H9 (cell line): Measurements from ENCODE around the gene ATP10B. TPM values are rescaled to one million over a fixed set of nuclear protein-coding genes. Genes with fewer than 3 reads are reported as not detected.

ENCODE experiments used
- DNase-seq: peaks from one replicate; pipeline ENCODE4 v3.0.0-alpha.2; 2017
- H2AFZ ChIP-seq: one replicate; pipeline ENCODE4 v1.6.1; 2013; ENCODE audit warnings: mild to moderate bottlenecking, low read length, control low read depth, moderate library complexity
- H2AK5ac ChIP-seq: 2 replicates; pipeline ENCODE4 v1.6.1; 2013; ENCODE audit warnings: low read length, control low read depth, mixed read lengths; ENCODE audit not compliant: insufficient read length
- H2BK120ac ChIP-seq: one replicate; pipeline ENCODE4 v1.6.1; 2013; ENCODE audit warnings: low read depth, mild to moderate bottlenecking, low read length, control low read depth, inconsistent platforms; ENCODE audit not compliant: poor library complexity, severe bottlenecking
- H2BK12ac ChIP-seq: 2 replicates; pipeline ENCODE4 v1.6.1; 2013; ENCODE audit warnings: low read length, control low read depth, mixed read lengths, low read depth; ENCODE audit not compliant: insufficient read length
- H2BK15ac ChIP-seq: 2 replicates; pipeline ENCODE4 v1.6.1; 2013; ENCODE audit warnings: low read depth, low read length, control low read depth
- H2BK20ac ChIP-seq: one replicate; pipeline ENCODE4 v1.6.1; 2013; ENCODE audit warnings: low read depth, mild to moderate bottlenecking, low read length, control low read depth, inconsistent platforms; ENCODE audit not compliant: poor library complexity, severe bottlenecking
- H2BK5ac ChIP-seq: 2 replicates; pipeline ENCODE4 v1.6.1; 2013; ENCODE audit warnings: low read length, control low read depth, mixed read lengths; ENCODE audit not compliant: insufficient read length
- H3K14ac ChIP-seq: 2 replicates; pipeline ENCODE4 v1.6.1; 2013; ENCODE audit warnings: low read length, control low read depth; ENCODE audit not compliant: insufficient read depth
- H3K18ac ChIP-seq: 2 replicates; pipeline ENCODE4 v1.6.1; 2013; ENCODE audit warnings: low read depth, mild to moderate bottlenecking, mixed read lengths, low read length, control low read depth; ENCODE audit not compliant: insufficient read length
- H3K23ac ChIP-seq: 2 replicates; pipeline ENCODE4 v1.6.1; 2013; ENCODE audit warnings: low read length, control low read depth, mixed read lengths, low read depth; ENCODE audit not compliant: insufficient read length
- H3K23me2 ChIP-seq: 2 replicates; pipeline ENCODE4 v1.6.1; 2013; ENCODE audit warnings: low read depth, mild to moderate bottlenecking, mixed read lengths, low read length, control low read depth; ENCODE audit not compliant: insufficient read length, poor library complexity, severe bottlenecking
- H3K27ac ChIP-seq: 2 replicates; pipeline ENCODE4 v1.5.1; 2013; ENCODE audit warnings: low read length, control low read depth, mixed read lengths, low read depth; ENCODE audit not compliant: insufficient read length
- H3K27me3 ChIP-seq: 2 replicates; pipeline ENCODE4 v1.6.1; 2013; ENCODE audit warnings: low read length, control low read depth, inconsistent platforms; ENCODE audit not compliant: insufficient read depth
- H3K4ac ChIP-seq: 2 replicates; pipeline ENCODE4 v1.6.1; 2013; ENCODE audit warnings: low read depth, mild to moderate bottlenecking, control low read depth, inconsistent platforms, low read length, moderate library complexity
- H3K4me1 ChIP-seq: 2 replicates; pipeline ENCODE4 v1.6.1; 2013; ENCODE audit warnings: low read length, control low read depth, inconsistent platforms; ENCODE audit not compliant: insufficient read depth
- H3K4me2 ChIP-seq: 2 replicates; pipeline ENCODE4 v1.6.1; 2013; ENCODE audit warnings: low read length, control low read depth, mixed read lengths; ENCODE audit not compliant: insufficient read length, insufficient read depth
- H3K56ac ChIP-seq: 2 replicates; pipeline ENCODE4 v1.6.1; 2013; ENCODE audit warnings: low read depth, mild to moderate bottlenecking, mixed read lengths, low read length, control low read depth; ENCODE audit not compliant: insufficient read length
- H3K79me1 ChIP-seq: 2 replicates; pipeline ENCODE4 v1.6.1; 2013; ENCODE audit warnings: low read depth, mild to moderate bottlenecking, moderate library complexity, low read length, control low read depth, inconsistent platforms; ENCODE audit not compliant: insufficient read depth, poor library complexity, severe bottlenecking
- H3K79me2 ChIP-seq: 2 replicates; pipeline ENCODE4 v1.6.1; 2013; ENCODE audit warnings: low read length, control low read depth, inconsistent platforms; ENCODE audit not compliant: insufficient read depth
- H3K9ac ChIP-seq: 2 replicates; pipeline ENCODE4 v1.6.1; 2013; ENCODE audit warnings: low read length, control low read depth, mixed read lengths; ENCODE audit not compliant: insufficient read length; ENCODE audit errors: extremely low read depth
- H3K9me3 ChIP-seq: one replicate; pipeline ENCODE4 v1.6.1; 2013; ENCODE audit warnings: low read depth, low read length, inconsistent platforms; ENCODE audit not compliant: control insufficient read depth
- H3T11ph ChIP-seq: one replicate; pipeline ENCODE4 v1.6.1; 2013; ENCODE audit warnings: mild to moderate bottlenecking, low read length, control low read depth, inconsistent platforms
- H4K20me1 ChIP-seq: one replicate; pipeline ENCODE4 v1.6.1; 2013; ENCODE audit not compliant: control insufficient read depth, insufficient read length, insufficient read depth
- H4K5ac ChIP-seq: 2 replicates; pipeline ENCODE4 v1.6.1; 2013; ENCODE audit warnings: low read depth, mild to moderate bottlenecking, mixed read lengths, low read length, control low read depth; ENCODE audit not compliant: insufficient read length
- H4K8ac ChIP-seq: replicated peaks from 2 replicates; pipeline ENCODE4 v1.6.1; 2013; ENCODE audit warnings: low read length, control low read depth, mixed read lengths, low read depth; ENCODE audit not compliant: insufficient read length
- H4K91ac ChIP-seq: 2 replicates; pipeline ENCODE4 v1.6.1; 2013; ENCODE audit warnings: low read depth, mild to moderate bottlenecking, moderate library complexity, mixed read lengths, low read length, control low read depth; ENCODE audit not compliant: insufficient read length
- H3K27ac Mint-ChIP-seq, 3 experiments: 2 replicates in 2 of 3; 3 replicates in 1 of 3; pipeline ENCODE4 v1.8.0; 2020 to 2021; ENCODE audit warnings: mixed read lengths in 3 of 3, mild to moderate bottlenecking in 1 of 3, moderate library complexity in 1 of 3
- H3K27me3 Mint-ChIP-seq: 2 replicates; pipeline ENCODE4 v1.8.0; 2021; ENCODE audit warnings: low read depth, mild to moderate bottlenecking, moderate library complexity, mixed read lengths
- H3K36me3 Mint-ChIP-seq, 3 experiments: 2 replicates in 2 of 3; 3 replicates in 1 of 3; pipeline ENCODE4 v1.8.0; 2020 to 2021; ENCODE audit warnings: low read depth in 3 of 3, mixed read lengths in 3 of 3; ENCODE audit not compliant: insufficient read depth in 1 of 3
- H3K4me1 Mint-ChIP-seq, 2 experiments: 2 replicates each; pipeline ENCODE4 v1.8.0; 2020; ENCODE audit warnings: mixed read lengths in 2 of 2
- H3K4me3 Mint-ChIP-seq, 2 experiments: 2 replicates in 1 of 2; 3 replicates in 1 of 2; pipeline ENCODE4 v1.8.0; 2020 to 2021; ENCODE audit warnings: mild to moderate bottlenecking in 2 of 2, mixed read lengths in 2 of 2, moderate library complexity in 1 of 2
- H3K9me3 Mint-ChIP-seq, 2 experiments: 2 replicates in 1 of 2; 3 replicates in 1 of 2; pipeline ENCODE4 v1.8.0; 2020; ENCODE audit warnings: mild to moderate bottlenecking in 2 of 2, mixed read lengths in 2 of 2, moderate library complexity in 1 of 2
- WGBS: extraction: QIAGEN DNeasy Blood & Tissue Kit; methylation state at CpG from one replicate; pipeline ENCODE4 v1.1.7; 2013; ENCODE audit warnings: missing lambda C conversion rate, low lambda C conversion rate, mixed read lengths; ENCODE audit not compliant: insufficient read length; ENCODE audit errors: extremely low coverage; 5-methylcytosine and 5-hydroxymethylcytosine counted together
- total RNA-seq: library from RNA; stranded (reverse); gene quantifications from 2 replicates; pipeline ENCODE4 v1.2.1, GENCODE V29; 2021
- TF ChIP-seq, protein P1 (sequence below): fragments of 200-600 bp; sonication (generic); conservative IDR thresholded peaks from 3 replicates; pipeline ENCODE4 v1.8.0; 2021; ENCODE audit warnings: antibody characterized with exemption, mild to moderate bottlenecking

The ATP10B gene
- total RNA-seq, 1 experiment from 2014 or later: 0.42 TPM

DNA sequence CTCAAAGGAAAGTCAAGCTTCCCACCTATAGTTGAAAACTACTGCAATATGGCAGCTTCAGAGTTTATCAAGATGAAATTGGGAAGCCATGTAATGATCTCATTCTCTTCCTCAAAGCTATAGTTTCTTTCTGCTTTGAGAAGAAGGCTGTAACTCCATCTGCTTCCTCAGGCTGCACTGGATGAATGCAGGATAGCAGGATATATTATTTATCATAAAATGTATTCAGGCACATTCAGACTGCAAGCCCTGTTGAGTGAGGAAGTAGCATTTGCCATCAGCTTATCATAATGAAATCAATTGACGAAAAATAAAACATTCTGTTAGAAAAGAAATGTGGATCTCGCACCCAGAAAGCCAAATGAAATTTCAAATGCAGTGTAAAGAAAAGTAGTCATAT lies 560 bp downstream of the ATP10B start:
- no peaks in the 10 kb centered on the region for H3K9me3 ChIP-seq
- no peaks in the 10 kb centered on the region for H3K27me3 Mint-ChIP-seq
- H3K9me3 Mint-ChIP-seq: peaks cover 0 to 4% of the 10 kb centered on the region in 2 experiments; a peak in 2 of 5 replicates
- no peak for DNase-seq
- no peak overlapping the region for H4K91ac ChIP-seq
- no peak overlapping the region for H2BK15ac ChIP-seq
- no peak overlapping the region for H4K8ac ChIP-seq
- no peak overlapping the region for H3K27ac Mint-ChIP-seq
- no peak overlapping the region for H4K5ac ChIP-seq
- no peak overlapping the region for H3T11ph ChIP-seq
- H2AFZ ChIP-seq: no peak overlapping the region
- no peak overlapping the region for H2BK20ac ChIP-seq
- H3K4ac ChIP-seq: no peak overlapping the region
- no peaks in the 10 kb centered on the region for H3K27me3 ChIP-seq
- H3K4me1 Mint-ChIP-seq: no peaks in the 10 kb centered on the region
- H3K56ac ChIP-seq: no peak overlapping the region
- no peaks in the 10 kb centered on the region for H3K79me2 ChIP-seq
- TF ChIP-seq, protein P1, sequence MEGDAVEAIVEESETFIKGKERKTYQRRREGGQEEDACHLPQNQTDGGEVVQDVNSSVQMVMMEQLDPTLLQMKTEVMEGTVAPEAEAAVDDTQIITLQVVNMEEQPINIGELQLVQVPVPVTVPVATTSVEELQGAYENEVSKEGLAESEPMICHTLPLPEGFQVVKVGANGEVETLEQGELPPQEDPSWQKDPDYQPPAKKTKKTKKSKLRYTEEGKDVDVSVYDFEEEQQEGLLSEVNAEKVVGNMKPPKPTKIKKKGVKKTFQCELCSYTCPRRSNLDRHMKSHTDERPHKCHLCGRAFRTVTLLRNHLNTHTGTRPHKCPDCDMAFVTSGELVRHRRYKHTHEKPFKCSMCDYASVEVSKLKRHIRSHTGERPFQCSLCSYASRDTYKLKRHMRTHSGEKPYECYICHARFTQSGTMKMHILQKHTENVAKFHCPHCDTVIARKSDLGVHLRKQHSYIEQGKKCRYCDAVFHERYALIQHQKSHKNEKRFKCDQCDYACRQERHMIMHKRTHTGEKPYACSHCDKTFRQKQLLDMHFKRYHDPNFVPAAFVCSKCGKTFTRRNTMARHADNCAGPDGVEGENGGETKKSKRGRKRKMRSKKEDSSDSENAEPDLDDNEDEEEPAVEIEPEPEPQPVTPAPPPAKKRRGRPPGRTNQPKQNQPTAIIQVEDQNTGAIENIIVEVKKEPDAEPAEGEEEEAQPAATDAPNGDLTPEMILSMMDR: no peak
- no peak overlapping the region for H2BK12ac ChIP-seq
- H3K4me1 ChIP-seq: no peaks in the 10 kb centered on the region
- no peak overlapping the region for H3K27ac ChIP-seq
- H3K23ac ChIP-seq: no peak overlapping the region
- H3K4me2 ChIP-seq: no peak overlapping the region
- H3K36me3 Mint-ChIP-seq: no peaks in the 10 kb centered on the region
- no peaks in the 10 kb centered on the region for H3K79me1 ChIP-seq
- H4K20me1 ChIP-seq: no peaks in the 10 kb centered on the region
- H3K4me3 Mint-ChIP-seq: no peak overlapping the region
- H3K14ac ChIP-seq: no peak overlapping the region
- no peaks in the 10 kb centered on the region for H3K23me2 ChIP-seq
- no peak overlapping the region for H2BK5ac ChIP-seq
- H3K9ac ChIP-seq: no peak overlapping the region
- no peak overlapping the region for H2AK5ac ChIP-seq
- no CpG with 5 or more reads among the region's 2 CpGs for WGBS
- H2BK120ac ChIP-seq: no peak overlapping the region
- H3K18ac ChIP-seq: no peak overlapping the region
